Stimulated activated naive B cell treated with anti-CD40 and anti-IgM and Interleukin-4, amounts not matched to agents 10 μg/mL and 1 μg/mL and 100 μg/mL, for 72 hours (primary cell): ENCODE data around the gene P2RY12.

Experiments
- ATAC-seq, 2 donors: fragments of 150-1000 bp; cut with Tn5 transposase; replicated peaks; 2 replicates each; pipeline ENCODE4 v1.10.0; 2021; ENCODE audit warnings: moderate library complexity in 1 of 2
- DNase-seq: peaks from one replicate; pipeline ENCODE4 v3.0.0; 2021
- H3K27ac Mint-ChIP-seq: one replicate; pipeline ENCODE4 v1.8.0; 2022; ENCODE audit warnings: mild to moderate bottlenecking, mixed read lengths
- H3K27me3 Mint-ChIP-seq, 2 donors: one replicate each; pipeline ENCODE4 v1.8.0; 2022; ENCODE audit warnings: mixed read lengths in 2 of 2
- H3K36me3 Mint-ChIP-seq, 2 donors: one replicate each; pipeline ENCODE4 v1.8.0; 2022; ENCODE audit warnings: mixed read lengths in 2 of 2, mild to moderate bottlenecking in 1 of 2
- H3K4me1 Mint-ChIP-seq, 2 donors: one replicate each; pipeline ENCODE4 v1.8.0; 2022; ENCODE audit warnings: mixed read lengths in 2 of 2, mild to moderate bottlenecking in 1 of 2
- H3K4me3 Mint-ChIP-seq, 2 donors: one replicate each; pipeline ENCODE4 v1.8.0; 2022; ENCODE audit warnings: mild to moderate bottlenecking in 2 of 2, mixed read lengths in 2 of 2, moderate library complexity in 1 of 2
- H3K9me3 Mint-ChIP-seq, 2 donors: one replicate each; pipeline ENCODE4 v1.8.0; 2022; ENCODE audit warnings: mixed read lengths in 2 of 2, mild to moderate bottlenecking in 1 of 2

P2RY12 gene

DNA sequence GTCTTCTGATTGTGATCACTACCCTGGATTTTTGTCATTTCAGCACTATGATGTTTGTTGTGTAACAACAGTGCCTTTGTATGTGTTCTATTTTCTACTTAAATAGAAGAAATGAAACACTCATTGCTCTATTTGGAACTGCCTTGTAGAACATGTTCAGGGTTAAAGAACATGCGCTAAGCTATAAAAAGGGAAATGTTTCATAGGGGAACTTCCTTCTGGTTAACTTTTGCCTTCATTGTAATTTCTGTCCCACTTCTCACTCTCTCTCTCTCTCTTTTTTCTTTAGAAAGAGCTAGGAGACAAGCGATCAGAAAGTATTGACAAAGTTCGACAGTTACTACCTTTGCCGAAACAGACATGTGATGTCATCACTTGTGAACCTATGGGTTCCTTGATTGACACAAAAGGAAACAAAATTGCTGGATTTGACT, at the start of gene P2RY12:
P2RY12 (minus strand) TSS at position 13 of the 434 bp plus-strand sequence. CDS start 45,908 bp downstream, outside the sequence.
- Mint-ChIP-seq H3K36me3 (peaks cover 8 to 14% of the 10 kb centered on the region in 2 donors), H3K4me3 (peak within 1 kb of the TSS; percentile 71 to 79), H3K4me1 (peaks cover 37 to 63% of the 10 kb centered on the region in 2 donors), H3K27ac (peak within 1 kb of the TSS; percentile 65), H3K9me3 (peaks cover 0 to 2% of the 10 kb centered on the region in 2 donors), H3K27me3 (no peaks in the 10 kb centered on the region)
- DNase-seq (no peak), ATAC-seq (peak; percentile 79 to 80)

GRCh38 chr3:151432616-151433372, 48.2 kb upstream of the P2RY12 start:
- no peaks in the 10 kb centered on the region for H3K27me3 Mint-ChIP-seq
- H3K4me1 Mint-ChIP-seq, result peaks cover 0 to 6% of the 10 kb centered on the region in 2 donors
- H3K9me3 Mint-ChIP-seq, result no peaks in the 10 kb centered on the region
- DNase-seq, result no peak
- H3K36me3 Mint-ChIP-seq, result peaks cover 0 to 3% of the 10 kb centered on the region in 2 donors
- no peak for ATAC-seq
- no peak overlapping the region for H3K4me3 Mint-ChIP-seq
- H3K27ac Mint-ChIP-seq, result no peak overlapping the region

GRCh38 chr3:151431940-151432339, 47.4 kb upstream of the P2RY12 start:
- Mint-ChIP-seq H3K27me3 (no peaks in the 10 kb centered on the region), H3K9me3 (no peaks in the 10 kb centered on the region), H3K4me3 (no peak overlapping the region), H3K27ac (no peak overlapping the region), H3K4me1 (peaks cover 0 to 6% of the 10 kb centered on the region in 2 donors), H3K36me3 (peaks cover 0 to 3% of the 10 kb centered on the region in 2 donors)
- no peak for DNase-seq
- no peak for ATAC-seq

- H3K4me1 Mint-ChIP-seq, result peaks cover 4 to 11% of the 10 kb centered on the region in 2 donors
- DNase-seq, result no peak
- H3K9me3 Mint-ChIP-seq, result no peaks in the 10 kb centered on the region
- H3K27ac Mint-ChIP-seq, result no peak overlapping the region
- ATAC-seq, result peak in 1 of 2 donors; percentile 51
- peaks cover 0 to 3% of the 10 kb centered on the region in 2 donors for H3K36me3 Mint-ChIP-seq
- H3K27me3 Mint-ChIP-seq, result no peaks in the 10 kb centered on the region
- no peak overlapping the region for H3K4me3 Mint-ChIP-seq
Measured at GRCh38 chr3:151430821-151431484, 46.4 kb upstream of the P2RY12 start.

GRCh38 chr3:151428386-151428785, 43.8 kb upstream of the P2RY12 start:
- no peaks in the 10 kb centered on the region for H3K9me3 Mint-ChIP-seq
- DNase-seq, result no peak
- H3K27me3 Mint-ChIP-seq, result no peaks in the 10 kb centered on the region
- H3K27ac Mint-ChIP-seq, result no peak overlapping the region
- H3K36me3 Mint-ChIP-seq, result peaks cover 0 to 3% of the 10 kb centered on the region in 2 donors
- H3K4me3 Mint-ChIP-seq, result no peak overlapping the region
- ATAC-seq, result no peak
- H3K4me1 Mint-ChIP-seq, result peaks cover 6 to 16% of the 10 kb centered on the region in 2 donors

GRCh38 chr3:151426341-151426657, 41.7 kb upstream of the P2RY12 start:
- ATAC-seq, result peak; percentile 65 to 71
- DNase-seq, result no peak
- Mint-ChIP-seq H3K27me3 (no peaks in the 10 kb centered on the region), H3K4me1 (peaks cover 10 to 16% of the 10 kb centered on the region in 2 donors), H3K36me3 (peaks cover 0 to 4% of the 10 kb centered on the region in 2 donors), H3K9me3 (peaks cover under 1 to 1% of the 10 kb centered on the region in 2 donors), H3K27ac (no peak overlapping the region), H3K4me3 (no peak overlapping the region)

DNA sequence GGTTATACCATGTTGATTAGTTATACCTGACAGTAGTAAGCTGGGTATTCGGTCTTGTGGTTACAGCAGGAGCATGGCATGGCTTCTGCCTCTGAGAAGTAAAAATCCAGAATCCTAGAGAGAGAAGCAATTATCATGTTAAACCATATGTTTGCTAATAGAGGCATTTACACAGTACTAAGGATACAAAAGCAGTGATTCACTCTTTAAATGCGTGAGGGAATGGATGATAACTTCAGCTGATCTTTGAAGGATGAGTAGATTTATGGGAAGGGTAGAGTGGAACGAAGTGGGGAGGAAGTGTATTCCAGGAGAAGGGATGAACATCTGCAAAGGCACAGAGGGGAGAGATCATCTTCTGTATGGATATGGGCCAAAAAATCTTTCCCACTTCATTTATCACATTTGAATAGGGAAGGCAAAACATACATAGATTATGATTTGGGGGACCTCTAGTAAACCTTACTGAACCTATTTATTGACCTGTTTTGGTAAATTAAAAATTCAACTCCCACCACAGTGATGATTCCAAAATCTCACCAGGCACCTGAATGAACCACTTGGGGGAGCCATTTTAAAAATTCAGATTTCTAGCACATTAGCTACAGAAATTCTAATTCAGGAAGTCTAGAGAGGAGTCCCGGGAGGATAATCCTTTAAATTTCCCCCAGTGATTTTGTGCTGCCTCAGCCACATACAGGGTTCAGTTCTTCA, 41.2 kb upstream of the P2RY12 start:
- Mint-ChIP-seq H3K27me3 (no peaks in the 10 kb centered on the region), H3K4me1 (peaks cover 10 to 13% of the 10 kb centered on the region in 2 donors), H3K9me3 (peaks cover 2 to 3% of the 10 kb centered on the region in 2 donors), H3K4me3 (no peak overlapping the region), H3K36me3 (peaks cover 0 to 4% of the 10 kb centered on the region in 2 donors), H3K27ac (no peak overlapping the region)
- ATAC-seq (peak; percentile 3 to 36), DNase-seq (no peak)

- H3K36me3 Mint-ChIP-seq, result peaks cover 0 to 3% of the 10 kb centered on the region in 2 donors
- H3K27ac Mint-ChIP-seq, result no peak overlapping the region
- peaks cover 2 to 3% of the 10 kb centered on the region in 2 donors for H3K9me3 Mint-ChIP-seq
- ATAC-seq, result no peak
- H3K4me1 Mint-ChIP-seq, result peaks cover 10 to 11% of the 10 kb centered on the region in 2 donors
- no peaks in the 10 kb centered on the region for H3K27me3 Mint-ChIP-seq
- DNase-seq, result no peak
- H3K4me3 Mint-ChIP-seq, result no peak overlapping the region
Measured at GRCh38 chr3:151423091-151423490, 38.5 kb upstream of the P2RY12 start.

DNA sequence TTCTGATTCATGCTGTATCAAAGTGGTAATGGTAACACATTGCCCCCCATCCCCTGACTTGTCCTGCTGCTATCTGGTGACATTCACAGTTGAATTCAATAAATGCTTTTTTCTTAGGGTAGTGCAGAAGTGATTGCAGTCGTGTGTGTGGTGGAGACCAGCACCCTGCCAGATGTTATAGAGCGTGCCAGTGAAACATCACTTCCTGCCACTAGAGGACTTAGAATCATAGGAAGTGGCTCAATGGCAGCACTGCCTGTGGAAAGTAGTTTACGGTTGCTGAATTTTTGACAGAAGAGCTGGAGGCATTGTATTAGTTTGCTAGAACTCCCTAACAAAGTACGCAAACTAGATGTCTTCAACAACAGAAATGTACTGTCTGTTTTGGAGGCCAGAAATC, 37.4 kb upstream of the P2RY12 start:
- Mint-ChIP-seq H3K4me3 (no peak overlapping the region), H3K9me3 (peaks cover 2 to 3% of the 10 kb centered on the region in 2 donors), H3K27ac (no peak overlapping the region), H3K4me1 (peaks cover 10 to 11% of the 10 kb centered on the region in 2 donors), H3K27me3 (no peaks in the 10 kb centered on the region), H3K36me3 (peaks cover 0 to 3% of the 10 kb centered on the region in 2 donors)
- ATAC-seq, result peak; percentile 58 to 64
- DNase-seq, result no peak

GRCh38 chr3:151419806-151420205, 35.3 kb upstream of the P2RY12 start:
- peaks cover 0 to 4% of the 10 kb centered on the region in 2 donors for H3K4me1 Mint-ChIP-seq
- H3K9me3 Mint-ChIP-seq, result peaks cover 2 to 3% of the 10 kb centered on the region in 2 donors
- H3K36me3 Mint-ChIP-seq, result peaks cover 0 to 3% of the 10 kb centered on the region in 2 donors
- H3K27me3 Mint-ChIP-seq, result no peaks in the 10 kb centered on the region
- no peak overlapping the region for H3K4me3 Mint-ChIP-seq
- no peak overlapping the region for H3K27ac Mint-ChIP-seq
- DNase-seq (no peak), ATAC-seq (no peak)

GRCh38 chr3:151415289-151415688, 30.7 kb upstream of the P2RY12 start:
- Mint-ChIP-seq H3K27ac (no peak overlapping the region), H3K9me3 (no peaks in the 10 kb centered on the region), H3K36me3 (no peaks in the 10 kb centered on the region), H3K27me3 (no peaks in the 10 kb centered on the region), H3K4me1 (no peaks in the 10 kb centered on the region), H3K4me3 (no peak overlapping the region)
- DNase-seq (no peak), ATAC-seq (no peak)

DNA sequence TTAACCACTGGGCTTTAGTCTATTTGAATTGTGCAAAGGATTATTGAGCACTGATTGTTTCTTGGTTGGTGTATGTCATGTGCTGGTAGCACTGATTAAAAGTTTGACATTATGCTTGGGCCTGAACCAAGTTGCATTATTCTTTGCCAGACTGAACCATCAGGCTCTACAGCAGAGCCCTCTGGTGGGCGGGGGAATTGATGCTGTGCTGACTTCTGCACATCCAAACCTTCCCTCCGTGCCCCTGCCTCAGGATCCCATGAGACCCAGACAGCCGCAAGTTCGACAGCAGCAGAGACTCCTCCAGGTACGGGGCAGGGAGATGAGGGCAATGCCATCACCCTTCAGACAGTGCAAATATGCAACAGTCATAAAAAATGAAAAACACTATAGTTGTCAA, 28.4 kb upstream of the P2RY12 start:
- no peaks in the 10 kb centered on the region for H3K36me3 Mint-ChIP-seq
- H3K9me3 Mint-ChIP-seq, result no peaks in the 10 kb centered on the region
- H3K4me1 Mint-ChIP-seq, result no peaks in the 10 kb centered on the region
- H3K4me3 Mint-ChIP-seq, result no peak overlapping the region
- ATAC-seq, result no peak
- H3K27me3 Mint-ChIP-seq, result no peaks in the 10 kb centered on the region
- H3K27ac Mint-ChIP-seq, result no peak overlapping the region
- DNase-seq, result no peak

GRCh38 chr3:151410891-151411559, 26.5 kb upstream of the P2RY12 start:
- Mint-ChIP-seq H3K4me1 (no peaks in the 10 kb centered on the region), H3K9me3 (no peaks in the 10 kb centered on the region), H3K27me3 (no peaks in the 10 kb centered on the region), H3K36me3 (no peaks in the 10 kb centered on the region), H3K27ac (no peak overlapping the region), H3K4me3 (no peak overlapping the region)
- ATAC-seq (no peak), DNase-seq (no peak)

- H3K4me1 Mint-ChIP-seq, result no peaks in the 10 kb centered on the region
- no peak overlapping the region for H3K4me3 Mint-ChIP-seq
- DNase-seq (no peak), ATAC-seq (no peak)
- H3K27me3 Mint-ChIP-seq, result no peaks in the 10 kb centered on the region
- H3K9me3 Mint-ChIP-seq, result no peaks in the 10 kb centered on the region
- no peak overlapping the region for H3K27ac Mint-ChIP-seq
- H3K36me3 Mint-ChIP-seq, result no peaks in the 10 kb centered on the region
Measured at GRCh38 chr3:151407928-151408327, 23.4 kb upstream of the P2RY12 start.
